SK-N-SH (cell line): Measurements from ENCODE around the gene PRPF4. TPM values are rescaled to one million over a fixed set of nuclear protein-coding genes. Genes with fewer than 3 reads are reported as not detected.

Source experiments
- CTCF ChIA-PET: fragments of 300-600, 350-600 bp; formaldehyde crosslinking; extraction: SDS; loops from one replicate; lab custom pipeline; 2021; lab: Yijun Ruan, JAX
- POLR2A ChIA-PET: fragments of 350-600 bp; sonication (Branson Sonifier 250); formaldehyde crosslinking; extraction: SDS; loops from one replicate; lab custom pipeline; 2020; ENCODE audit warnings: antibody characterized with exemption, inconsistent platforms; lab: Yijun Ruan, JAX
- DNase-seq: peaks from one replicate; pipeline ENCODE4 v3.0.0; 2012
- H2AFZ ChIP-seq: fragments of 200-600 bp; sonication (generic); 2 replicates; pipeline ENCODE4 v1.8.1; 2016; ENCODE audit warnings: antibody characterized with exemption, mild to moderate bottlenecking, low read depth
- H3F3A ChIP-seq: fragments of 200-600 bp; sonication (generic); replicated peaks from 2 replicates; pipeline ENCODE3; 2016; ENCODE audit warnings: antibody characterized with exemption, mild to moderate bottlenecking; ENCODE audit not compliant: insufficient read depth
- H3K27ac ChIP-seq, 2 experiments: fragments of 200-500 bp in 1 of 2; fragments of 200-600 bp in 1 of 2; sonication (Bioruptor generic) in 1 of 2; sonication (generic), shearing (Covaris generic) in 1 of 2; 2 replicates each; pipeline versions ENCODE4 v1.5.1 to v1.6.1; 2014 to 2016; ENCODE audit warnings: low read depth in 2 of 2, inconsistent platforms in 1 of 2, low read length in 1 of 2, mild to moderate bottlenecking in 1 of 2, mixed read lengths in 1 of 2
- H3K27me3 ChIP-seq: fragments of 200-600 bp; sonication (generic), shearing (Covaris generic); 2 replicates; pipeline ENCODE4 v1.6.1; 2016; ENCODE audit warnings: mixed run types; ENCODE audit not compliant: insufficient read depth
- H3K36me3 ChIP-seq, 2 experiments: fragments of 200-500 bp in 1 of 2; fragments of 200-600 bp in 1 of 2; sonication (Bioruptor generic) in 1 of 2; sonication (generic) in 1 of 2; replicated peaks in 1 of 2; 2 replicates each; pipeline versions ENCODE3 to v1.5.1; 2014 to 2016; ENCODE audit warnings: low read length in 1 of 2, mild to moderate bottlenecking in 1 of 2; ENCODE audit not compliant: insufficient read depth in 2 of 2, control insufficient read depth in 1 of 2
- H3K4me1 ChIP-seq, 2 experiments: fragments of 200-500 bp in 1 of 2; fragments of 200-600 bp in 1 of 2; sonication (Bioruptor generic) in 1 of 2; sonication (generic), shearing (Covaris generic) in 1 of 2; 2 replicates each; pipeline versions ENCODE4 v1.5.1 to v1.6.1; 2014 to 2016; ENCODE audit warnings: low read depth in 1 of 2, low read length in 1 of 2, mixed run types in 1 of 2; ENCODE audit not compliant: insufficient read depth in 2 of 2, control insufficient read depth in 1 of 2
- H3K4me2 ChIP-seq: fragments of 200-600 bp; sonication (generic), shearing (Covaris generic); 2 replicates; pipeline ENCODE4 v1.6.1; 2017; ENCODE audit warnings: mixed run types
- H3K4me3 ChIP-seq, 2 experiments: fragments of 200-500 bp in 1 of 2; fragments of 200-600 bp in 1 of 2; sonication (Bioruptor generic) in 1 of 2; sonication (generic), shearing (Covaris generic) in 1 of 2; 2 replicates each; pipeline versions ENCODE4 v1.5.1 to v1.8.1; 2014 to 2016; ENCODE audit warnings: low read depth in 2 of 2, inconsistent platforms in 1 of 2, low read length in 1 of 2, mild to moderate bottlenecking in 1 of 2, mixed read lengths in 1 of 2, moderate library complexity in 1 of 2
- H3K79me2 ChIP-seq: fragments of 200-600 bp; sonication (generic); 2 replicates; pipeline ENCODE4 v1.8.1; 2017; ENCODE audit warnings: mild to moderate bottlenecking; ENCODE audit not compliant: insufficient read depth
- H3K9ac ChIP-seq: fragments of 200-600 bp; sonication (generic); 2 replicates; pipeline ENCODE4 v1.6.1; 2017; ENCODE audit warnings: mixed run types
- H3K9me2 ChIP-seq: fragments of 200-600 bp; sonication (generic); 2 replicates; pipeline ENCODE4 v1.6.1; 2017; ENCODE audit warnings: mixed run types
- H3K9me3 ChIP-seq: fragments of 200-600 bp; sonication (generic); 2 replicates; pipeline ENCODE4 v1.6.1; 2017; ENCODE audit warnings: mixed run types, mild to moderate bottlenecking, moderate library complexity
- H4K20me1 ChIP-seq: fragments of 200-600 bp; sonication (generic); 2 replicates; pipeline ENCODE4 v1.6.1; 2017; ENCODE audit warnings: mild to moderate bottlenecking, mixed run types; ENCODE audit not compliant: insufficient read depth
- CHD2 ChIP-seq: fragments of 150-350 bp; IDR thresholded peaks from 2 replicates; pipeline ENCODE4 v1.6.1; 2018; ENCODE audit warnings: low read length; ENCODE audit not compliant: partially characterized antibody
- FOSL2 ChIP-seq: IDR thresholded peaks from 2 replicates; pipeline ENCODE4 v1.4.0; 2012; ENCODE audit warnings: low read depth, mild to moderate bottlenecking, moderate library complexity, borderline replicate concordance
- FOXJ3 ChIP-seq: sonication (generic); formaldehyde crosslinking; IDR thresholded peaks from 2 replicates; pipeline ENCODE4 v1.5.1; 2020; ENCODE audit warnings: mild to moderate bottlenecking, missing genetic modification reagents
- GABPA ChIP-seq: IDR thresholded peaks from 2 replicates; pipeline ENCODE4 v1.4.0; 2012; ENCODE audit warnings: low read depth, mild to moderate bottlenecking
- GATA2 ChIP-seq: sonication (generic); formaldehyde crosslinking; IDR thresholded peaks from 2 replicates; pipeline ENCODE4 v1.5.0; 2020; ENCODE audit warnings: mild to moderate bottlenecking, missing genetic modification reagents
- JUND ChIP-seq: IDR thresholded peaks from 2 replicates; pipeline ENCODE4 v1.4.0; 2012
- NFIC ChIP-seq: IDR thresholded peaks from 2 replicates; pipeline ENCODE4 v1.4.0; 2012; ENCODE audit warnings: borderline replicate concordance
- POLR2AphosphoS5 ChIP-seq: IDR thresholded peaks from 2 replicates; pipeline ENCODE4 v1.6.1; 2012; ENCODE audit warnings: low read depth, low read length
- RAD21 ChIP-seq: IDR thresholded peaks from 2 replicates; pipeline ENCODE4 v1.6.1; 2012; ENCODE audit warnings: mild to moderate bottlenecking, low read length
- RCOR1 ChIP-seq: fragments of 150-350 bp; IDR thresholded peaks from 2 replicates; pipeline ENCODE4 v1.6.1; 2017; ENCODE audit warnings: antibody characterized with exemption, low read length
- RFX5 ChIP-seq: IDR thresholded peaks from 2 replicates; pipeline ENCODE4 v1.6.1; 2012; ENCODE audit warnings: mild to moderate bottlenecking, improper control_type of control experiment, low read length
- SMC3 ChIP-seq: IDR thresholded peaks from 2 replicates; pipeline ENCODE4 v1.6.1; 2012; ENCODE audit warnings: low read depth, low read length, improper control_type of control experiment
- TAF1 ChIP-seq: IDR thresholded peaks from 2 replicates; pipeline ENCODE4 v1.6.1; 2012; ENCODE audit warnings: low read depth, mild to moderate bottlenecking, low read length, moderate library complexity, borderline replicate concordance
- TCF12 ChIP-seq: IDR thresholded peaks from 2 replicates; pipeline ENCODE4 v1.4.0; 2012
- TEAD4 ChIP-seq: IDR thresholded peaks from 2 replicates; pipeline ENCODE4 v1.4.0; 2012; ENCODE audit warnings: mild to moderate bottlenecking, borderline replicate concordance; ENCODE audit not compliant: insufficient read depth
- YY1 ChIP-seq: IDR thresholded peaks from 2 replicates; pipeline ENCODE4 v1.4.0; 2012; ENCODE audit warnings: low read depth, mild to moderate bottlenecking
- WGBS: methylation state at CpG from one replicate; pipeline ENCODE4 v1.1.6; 2017; ENCODE audit warnings: low lambda C conversion rate; 5-methylcytosine and 5-hydroxymethylcytosine counted together
- polyA plus RNA-seq, 3 experiments: library from polyadenylated mRNA; depleted of rRNA; stranded (reverse); fragments of >200 nt; gene quantifications; 2 replicates each; pipeline ENCODE4 v1.2.3, GENCODE V29; 2012
- TF ChIP-seq, protein P1 (sequence below): IDR thresholded peaks from 2 replicates; pipeline ENCODE4 v1.4.0; 2012; ENCODE audit warnings: low read depth, borderline replicate concordance
- TF ChIP-seq, protein P2 (sequence below): IDR thresholded peaks from 2 replicates; pipeline ENCODE4 v1.4.0; 2012; ENCODE audit warnings: low read depth, borderline replicate concordance
- TF ChIP-seq, protein P3 (sequence below): fragments of 150-350 bp; IDR thresholded peaks from 2 replicates; pipeline ENCODE4 v1.6.1; 2017; ENCODE audit warnings: antibody characterized with exemption, low read length, low read depth, borderline replicate concordance
- TF ChIP-seq, protein P4 (sequence below): IDR thresholded peaks from 2 replicates; pipeline ENCODE4 v1.6.1; 2012; ENCODE audit warnings: mild to moderate bottlenecking, low read depth, low read length, moderate library complexity
- TF ChIP-seq, protein P5 (sequence below): IDR thresholded peaks from 2 replicates; pipeline ENCODE4 v1.4.0; 2012; ENCODE audit warnings: low read depth

Gene PRPF4
- polyA plus RNA-seq, 1 of the 3 experiments (the other 2 are of a cell fraction), result 23.2 TPM

DNA sequence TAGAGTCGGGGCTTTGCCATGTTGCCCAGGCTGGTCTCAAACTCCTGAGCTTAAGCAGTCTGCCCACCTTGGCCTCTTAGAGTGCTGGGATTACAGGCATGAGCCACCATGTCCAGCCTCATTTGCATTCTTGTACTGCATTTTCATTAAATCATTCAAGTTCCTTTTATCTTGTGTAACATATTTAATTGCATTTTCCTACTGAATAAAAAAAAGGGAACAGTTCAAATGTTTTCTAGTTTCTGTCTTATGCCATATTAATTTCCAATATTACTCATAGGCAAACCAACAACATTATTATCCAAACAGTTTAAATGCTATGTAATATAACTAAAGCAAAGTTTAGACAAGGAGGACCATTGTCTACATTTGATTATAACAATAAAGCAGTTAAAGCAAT lies 48.0 kb upstream of the PRPF4 start (continued):
- no peak for TF ChIP-seq RCOR1
- TF ChIP-seq YY1, result no peak
- no peak for TF ChIP-seq RFX5
- TF ChIP-seq TCF12, result no peak
- TF ChIP-seq NFIC, result no peak
- TF ChIP-seq, protein P1, sequence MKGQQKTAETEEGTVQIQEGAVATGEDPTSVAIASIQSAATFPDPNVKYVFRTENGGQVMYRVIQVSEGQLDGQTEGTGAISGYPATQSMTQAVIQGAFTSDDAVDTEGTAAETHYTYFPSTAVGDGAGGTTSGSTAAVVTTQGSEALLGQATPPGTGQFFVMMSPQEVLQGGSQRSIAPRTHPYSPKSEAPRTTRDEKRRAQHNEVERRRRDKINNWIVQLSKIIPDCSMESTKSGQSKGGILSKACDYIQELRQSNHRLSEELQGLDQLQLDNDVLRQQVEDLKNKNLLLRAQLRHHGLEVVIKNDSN, result no peak

DNA sequence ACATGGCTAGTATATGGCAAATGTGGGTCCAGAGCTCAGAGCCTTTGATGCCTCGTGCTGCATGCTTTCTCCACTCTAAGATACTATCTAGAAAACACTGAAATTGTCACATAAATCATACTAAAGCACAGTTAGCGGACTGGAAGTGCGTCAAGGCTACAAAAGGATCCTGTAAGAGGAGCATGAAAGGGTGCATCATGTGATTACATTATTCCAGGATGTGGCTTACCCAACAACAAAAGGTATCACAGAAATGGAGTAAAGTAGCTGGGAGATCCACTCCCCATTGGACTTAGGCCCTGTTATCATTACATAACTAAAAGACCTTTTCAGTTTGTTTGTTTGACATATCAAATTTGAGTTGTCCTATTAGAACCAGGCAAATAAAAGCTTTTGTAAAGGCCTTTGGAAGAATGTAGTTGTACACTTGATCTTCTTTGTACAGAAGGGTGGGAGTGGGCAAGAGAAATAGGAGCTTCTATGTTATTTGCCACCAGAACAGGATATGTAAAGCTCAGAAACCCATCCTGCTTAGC lies 47.3 kb upstream of the PRPF4 start:
- Histone ChIP-seq H4K20me1 (no peaks in the 10 kb centered on the region), H3K27ac (no peak overlapping the region)
- CTCF ChIA-PET, result interaction anchor here (1.3 kb wide), 1 partner anchor 47 kb away, joined by 7 read pairs; the partner anchor contains the start of genes CDC26 and PRPF4

More for the DNA sequence above, 47.3 kb upstream of the PRPF4 start:
- Histone ChIP-seq H3K27me3 (no peaks in the 10 kb centered on the region), H3K4me2 (no peak overlapping the region), H3K9ac (no peak overlapping the region), H3K9me3 (no peaks in the 10 kb centered on the region), H3K4me1 (no peaks in the 10 kb centered on the region; a peak in 2 of 4 replicates), H3K9me2 (no peaks in the 10 kb centered on the region), H3K79me2 (peaks cover 28% of the 10 kb centered on the region), H2AFZ (no peak overlapping the region), H3K36me3 (peaks cover 3 to 8% of the 10 kb centered on the region in 2 experiments)
- no peak for DNase-seq
- POLR2A ChIA-PET, result interaction anchor here (1.4 kb wide), 1 partner anchor 47 kb away, joined by 3 read pairs; the partner anchor contains the start of genes CDC26 and PRPF4
- 69% methylated on average over 3 of the region's 3 CpGs for WGBS
- TF ChIP-seq, protein P2, sequence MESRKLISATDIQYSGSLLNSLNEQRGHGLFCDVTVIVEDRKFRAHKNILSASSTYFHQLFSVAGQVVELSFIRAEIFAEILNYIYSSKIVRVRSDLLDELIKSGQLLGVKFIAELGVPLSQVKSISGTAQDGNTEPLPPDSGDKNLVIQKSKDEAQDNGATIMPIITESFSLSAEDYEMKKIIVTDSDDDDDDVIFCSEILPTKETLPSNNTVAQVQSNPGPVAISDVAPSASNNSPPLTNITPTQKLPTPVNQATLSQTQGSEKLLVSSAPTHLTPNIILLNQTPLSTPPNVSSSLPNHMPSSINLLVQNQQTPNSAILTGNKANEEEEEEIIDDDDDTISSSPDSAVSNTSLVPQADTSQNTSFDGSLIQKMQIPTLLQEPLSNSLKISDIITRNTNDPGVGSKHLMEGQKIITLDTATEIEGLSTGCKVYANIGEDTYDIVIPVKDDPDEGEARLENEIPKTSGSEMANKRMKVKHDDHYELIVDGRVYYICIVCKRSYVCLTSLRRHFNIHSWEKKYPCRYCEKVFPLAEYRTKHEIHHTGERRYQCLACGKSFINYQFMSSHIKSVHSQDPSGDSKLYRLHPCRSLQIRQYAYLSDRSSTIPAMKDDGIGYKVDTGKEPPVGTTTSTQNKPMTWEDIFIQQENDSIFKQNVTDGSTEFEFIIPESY, result no peak
- TF ChIP-seq TAF1 (no peak), TEAD4 (no peak), RFX5 (no peak), SMC3 (no peak), FOSL2 (no peak), RCOR1 (no peak), GATA2 (CRISPR knock-in tag) (no peak), POLR2AphosphoS5 (no peak), GABPA (no peak), NFIC (no peak), JUND (no peak), CHD2 (no peak), FOXJ3 (CRISPR knock-in tag) (no peak), RAD21 (no peak), YY1 (no peak)
- TF ChIP-seq, protein P3, sequence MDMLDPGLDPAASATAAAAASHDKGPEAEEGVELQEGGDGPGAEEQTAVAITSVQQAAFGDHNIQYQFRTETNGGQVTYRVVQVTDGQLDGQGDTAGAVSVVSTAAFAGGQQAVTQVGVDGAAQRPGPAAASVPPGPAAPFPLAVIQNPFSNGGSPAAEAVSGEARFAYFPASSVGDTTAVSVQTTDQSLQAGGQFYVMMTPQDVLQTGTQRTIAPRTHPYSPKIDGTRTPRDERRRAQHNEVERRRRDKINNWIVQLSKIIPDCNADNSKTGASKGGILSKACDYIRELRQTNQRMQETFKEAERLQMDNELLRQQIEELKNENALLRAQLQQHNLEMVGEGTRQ, result no peak
- TF ChIP-seq, protein P4, sequence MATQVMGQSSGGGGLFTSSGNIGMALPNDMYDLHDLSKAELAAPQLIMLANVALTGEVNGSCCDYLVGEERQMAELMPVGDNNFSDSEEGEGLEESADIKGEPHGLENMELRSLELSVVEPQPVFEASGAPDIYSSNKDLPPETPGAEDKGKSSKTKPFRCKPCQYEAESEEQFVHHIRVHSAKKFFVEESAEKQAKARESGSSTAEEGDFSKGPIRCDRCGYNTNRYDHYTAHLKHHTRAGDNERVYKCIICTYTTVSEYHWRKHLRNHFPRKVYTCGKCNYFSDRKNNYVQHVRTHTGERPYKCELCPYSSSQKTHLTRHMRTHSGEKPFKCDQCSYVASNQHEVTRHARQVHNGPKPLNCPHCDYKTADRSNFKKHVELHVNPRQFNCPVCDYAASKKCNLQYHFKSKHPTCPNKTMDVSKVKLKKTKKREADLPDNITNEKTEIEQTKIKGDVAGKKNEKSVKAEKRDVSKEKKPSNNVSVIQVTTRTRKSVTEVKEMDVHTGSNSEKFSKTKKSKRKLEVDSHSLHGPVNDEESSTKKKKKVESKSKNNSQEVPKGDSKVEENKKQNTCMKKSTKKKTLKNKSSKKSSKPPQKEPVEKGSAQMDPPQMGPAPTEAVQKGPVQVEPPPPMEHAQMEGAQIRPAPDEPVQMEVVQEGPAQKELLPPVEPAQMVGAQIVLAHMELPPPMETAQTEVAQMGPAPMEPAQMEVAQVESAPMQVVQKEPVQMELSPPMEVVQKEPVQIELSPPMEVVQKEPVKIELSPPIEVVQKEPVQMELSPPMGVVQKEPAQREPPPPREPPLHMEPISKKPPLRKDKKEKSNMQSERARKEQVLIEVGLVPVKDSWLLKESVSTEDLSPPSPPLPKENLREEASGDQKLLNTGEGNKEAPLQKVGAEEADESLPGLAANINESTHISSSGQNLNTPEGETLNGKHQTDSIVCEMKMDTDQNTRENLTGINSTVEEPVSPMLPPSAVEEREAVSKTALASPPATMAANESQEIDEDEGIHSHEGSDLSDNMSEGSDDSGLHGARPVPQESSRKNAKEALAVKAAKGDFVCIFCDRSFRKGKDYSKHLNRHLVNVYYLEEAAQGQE, result no peak
- TF ChIP-seq, protein P1, result no peak
- TF ChIP-seq, protein P5, sequence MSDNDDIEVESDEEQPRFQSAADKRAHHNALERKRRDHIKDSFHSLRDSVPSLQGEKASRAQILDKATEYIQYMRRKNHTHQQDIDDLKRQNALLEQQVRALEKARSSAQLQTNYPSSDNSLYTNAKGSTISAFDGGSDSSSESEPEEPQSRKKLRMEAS, result no peak
- TF ChIP-seq, all 33 proteins: peak for 0
- Histone ChIP-seq H3F3A (no peaks in the 10 kb centered on the region), H3K4me3 (no peak overlapping the region)
